A549 treated with CpdA at 1 μM for 4 hours (cell line): Measurements from ENCODE around the gene KLF1. TPM values are rescaled to one million over a fixed set of nuclear protein-coding genes. Genes with fewer than 3 reads are reported as not detected.

ENCODE experiments used
- total RNA-seq: library from RNA; stranded (reverse); fragments of 200-300 nt; extraction: Qiagen RNA extraction; gene quantifications from 5 replicates; pipeline ENCODE4 v1.2.3, GENCODE V29; 2022; ENCODE audit warnings: low read depth

KLF1 gene
- total RNA-seq = 0.08 TPM in 1 of 5 replicates, not detected in the others

GRCh38 chr19:12886969-12887747 is at the start of gene KLF1:
KLF1 (minus strand) TSS chr19:12887201; CDS start chr19:12887140, 61 bp downstream.

GRCh38 chr19:12933287-12934072 is 46.5 kb upstream of the KLF1 start, which contains the start of gene FARSA:
FARSA (minus strand) TSS chr19:12933711; CDS start chr19:12933696, 15 bp downstream.

GRCh38 chr19:12890787-12891552 is 4.0 kb upstream of the KLF1 start, which contains the start of gene GCDH:
GCDH (plus strand) TSS chr19:12891160; CDS start chr19:12891305, 145 bp downstream.

GRCh38 chr19:12881172-12881808 is 5.7 kb downstream of the KLF1 start, which contains the start of gene DNASE2:
DNASE2 (minus strand) TSS chr19:12881449; CDS start chr19:12881375, 74 bp downstream.

GRCh38 chr19:12838182-12838885 is 48.7 kb downstream of the KLF1 start, which contains the start of gene MAST1:
MAST1 (plus strand) TSS chr19:12838515; CDS start chr19:12838573, 58 bp downstream.

GRCh38 chr19:12834566-12834943 is 52.4 kb downstream of the KLF1 start, which contains the start of gene RTBDN:
RTBDN (minus strand) TSS chr19:12834579; CDS start chr19:12829979, 4,600 bp downstream.

Other genes starting within 250 kb of the KLF1 start
- gene MAN2B1, start 220.5 kb downstream of the KLF1 start, total RNA-seq = 16.4 to 20.7 TPM (median 17.5 TPM) in 5 replicates
- 7.6 to 13.8 TPM (median 10.8 TPM) in 5 replicates for gene WDR83, start 220.4 kb downstream of the KLF1 start, total RNA-seq
- 42.7 to 54.1 TPM (median 50.9 TPM) in 5 replicates for gene DHPS, start 205.3 kb downstream of the KLF1 start, total RNA-seq
- not detected in 5 replicates for gene GNG14, start 199.2 kb downstream of the KLF1 start, total RNA-seq
- gene FBXW9, start 190.6 kb downstream of the KLF1 start, total RNA-seq = 9.4 to 13.1 TPM (median 11.1 TPM) in 5 replicates
- 26.5 to 38.1 TPM (median 34.8 TPM) in 5 replicates for gene TNPO2, start 163.3 kb downstream of the KLF1 start, total RNA-seq
- gene TRIR, start 152.5 kb downstream of the KLF1 start, total RNA-seq = 154 to 217 TPM (median 198 TPM) in 5 replicates
- gene GET3, start 149.7 kb downstream of the KLF1 start, total RNA-seq = 66.0 to 99.1 TPM (median 96.6 TPM) in 5 replicates
- gene BEST2, start 135.4 kb downstream of the KLF1 start, total RNA-seq = 0.05 to 0.10 TPM (median 0.08 TPM) in 3 of 5 replicates, not detected in the others
- gene HOOK2, start 111.6 kb downstream of the KLF1 start, total RNA-seq = 9.1 to 13.2 TPM (median 10.1 TPM) in 5 replicates
- gene JUNB, start 95.7 kb downstream of the KLF1 start, total RNA-seq = 80.8 to 152 TPM (median 131 TPM) in 5 replicates
- gene PRDX2, start 85.4 kb downstream of the KLF1 start, total RNA-seq = 0.41 to 0.94 TPM (median 0.74 TPM) in 5 replicates
- 8.2 to 20.2 TPM (median 11.8 TPM) in 4 of 5 replicates, not detected in the other for gene THSD8, start 85.1 kb downstream of the KLF1 start, total RNA-seq
- gene RNASEH2A, start 80.6 kb downstream of the KLF1 start, total RNA-seq = 26.5 to 49.9 TPM (median 42.8 TPM) in 5 replicates
- gene RTBDN, start 52.6 kb downstream of the KLF1 start, total RNA-seq = 0.10 to 0.77 TPM (median 0.27 TPM) in 4 of 5 replicates, not detected in the other
- 1.0 to 3.0 TPM (median 1.9 TPM) in 5 replicates for gene MAST1, start 48.7 kb downstream of the KLF1 start, total RNA-seq
- 26.4 to 33.8 TPM (median 31.6 TPM) in 5 replicates for gene DNASE2, start 5.8 kb downstream of the KLF1 start, total RNA-seq
- 8.9 to 12.5 TPM (median 9.9 TPM) in 5 replicates for gene GCDH, start 4.0 kb upstream of the KLF1 start, total RNA-seq
- 0.23 to 0.55 TPM (median 0.40 TPM) in 5 replicates for gene SYCE2, start 32.1 kb upstream of the KLF1 start, total RNA-seq
- 77.7 to 87.4 TPM (median 81.4 TPM) in 5 replicates for gene FARSA, start 46.5 kb upstream of the KLF1 start, total RNA-seq
- 606 to 640 TPM (median 607 TPM) in 5 replicates for gene CALR, start 51.4 kb upstream of the KLF1 start, total RNA-seq
- gene RAD23A, start 58.7 kb upstream of the KLF1 start, total RNA-seq = 73.6 to 84.7 TPM (median 79.2 TPM) in 5 replicates
- 30.1 to 55.5 TPM (median 52.4 TPM) in 5 replicates for gene GADD45GIP1, start 70.0 kb upstream of the KLF1 start, total RNA-seq
- gene DAND5, start 82.4 kb upstream of the KLF1 start, total RNA-seq = 0.09 to 0.16 TPM in 2 of 5 replicates, not detected in the others
- gene NFIX, start 108.3 kb upstream of the KLF1 start, total RNA-seq = 3.8 to 5.0 TPM (median 4.2 TPM) in 5 replicates
- gene LYL1, start 215.7 kb upstream of the KLF1 start, total RNA-seq = 0.62 to 1.0 TPM (median 0.77 TPM) in 5 replicates
- 39.1 to 48.0 TPM (median 46.0 TPM) in 5 replicates for gene TRMT1, start 229.5 kb upstream of the KLF1 start, total RNA-seq
- gene NACC1, start 231.1 kb upstream of the KLF1 start, total RNA-seq = 34.1 to 43.7 TPM (median 40.6 TPM) in 5 replicates